Right atrium auricular region (tissue), 2 donors: ENCODE data around the gene RHBDL2. TPM values are rescaled to one million over a fixed set of nuclear protein-coding genes. Genes with fewer than 3 reads are reported as not detected.
"Not testable (repeated sequence)": the region's sequence is repeated elsewhere in the genome, so short reads cannot be mapped to it uniquely, and the experiment has no call there.

ENCODE experiments used
- DNase-seq: peaks from one replicate; pipeline ENCODE4 v3.0.0-alpha.2; 2019; ENCODE audit warnings: low spot score
- H3K27ac ChIP-seq, 2 donors: fragments of 200-600 bp; sonication (generic); 1 replicate in 1 of 2; 2 replicates in 1 of 2; pipeline ENCODE4 v1.5.1; 2016 to 2019
- H3K27me3 ChIP-seq, 2 donors: fragments of 200-600 bp; sonication (generic); one replicate each; pipeline versions ENCODE4 v1.5.1 to v1.6.0; 2017 to 2019
- H3K36me3 ChIP-seq: fragments of 200-600 bp; sonication (generic); one replicate; pipeline ENCODE4 v1.5.1; 2016
- H3K4me1 ChIP-seq, 2 donors: fragments of 200-600 bp; sonication (generic); one replicate each; pipeline versions ENCODE4 v1.5.1 to v1.6.0; 2017 to 2019
- H3K4me3 ChIP-seq, 2 donors: fragments of 200-600 bp; sonication (generic); 1 replicate in 1 of 2; 2 replicates in 1 of 2; pipeline ENCODE4 v1.5.1; 2017 to 2019; ENCODE audit warnings: mild to moderate bottlenecking in 1 of 2, moderate library complexity in 1 of 2
- H3K9me3 ChIP-seq, 2 donors: fragments of 200-600 bp; sonication (generic); one replicate each; pipeline ENCODE4 v1.5.1; 2019
- total RNA-seq, 2 donors: library from RNA; depleted of rRNA; stranded (reverse); fragments of >200 nt; gene quantifications; one replicate each; pipeline ENCODE4 v1.1.0, GENCODE V29; 2016
- TF ChIP-seq, protein P1 (sequence below), 2 donors: fragments of 200-600 bp; sonication (generic); IDR thresholded peaks; one replicate each; pipeline ENCODE4 v1.5.1; 2019; ENCODE audit warnings: antibody characterized with exemption in 2 of 2

Gene RHBDL2
- total RNA-seq, 2 donors from 2014 or later, result 0.31 TPM; not detected in 1

DNA sequence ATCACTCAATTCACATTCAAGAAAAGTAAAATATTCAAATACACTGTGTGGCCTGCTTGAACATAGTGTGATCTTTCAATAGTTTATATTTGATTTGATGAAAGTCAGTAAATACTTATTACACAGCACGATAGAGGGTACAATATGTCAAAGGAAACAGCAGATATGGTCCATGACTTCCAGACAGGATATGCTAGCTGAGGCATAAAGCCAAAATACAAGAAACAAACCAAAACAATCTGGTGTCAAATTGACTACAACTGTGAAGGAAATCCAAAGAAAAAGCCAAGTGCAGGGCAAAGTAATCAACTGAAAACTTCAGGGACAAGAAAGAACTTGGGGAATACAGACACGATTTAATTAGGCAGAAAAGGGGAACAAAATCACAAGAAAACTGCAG, 101.3 kb downstream of the RHBDL2 start:
- no peak for DNase-seq
- H3K27ac ChIP-seq, result no peak overlapping the region
- peaks cover 0 to 8% of the 10 kb centered on the region in 2 donors for H3K4me1 ChIP-seq
- H3K4me3 ChIP-seq, result no peak overlapping the region
- H3K27me3 ChIP-seq, result no peaks in the 10 kb centered on the region
- peaks cover 41% of the 10 kb centered on the region for H3K36me3 ChIP-seq
- no peaks in the 10 kb centered on the region for H3K9me3 ChIP-seq
- TF ChIP-seq, protein P1, sequence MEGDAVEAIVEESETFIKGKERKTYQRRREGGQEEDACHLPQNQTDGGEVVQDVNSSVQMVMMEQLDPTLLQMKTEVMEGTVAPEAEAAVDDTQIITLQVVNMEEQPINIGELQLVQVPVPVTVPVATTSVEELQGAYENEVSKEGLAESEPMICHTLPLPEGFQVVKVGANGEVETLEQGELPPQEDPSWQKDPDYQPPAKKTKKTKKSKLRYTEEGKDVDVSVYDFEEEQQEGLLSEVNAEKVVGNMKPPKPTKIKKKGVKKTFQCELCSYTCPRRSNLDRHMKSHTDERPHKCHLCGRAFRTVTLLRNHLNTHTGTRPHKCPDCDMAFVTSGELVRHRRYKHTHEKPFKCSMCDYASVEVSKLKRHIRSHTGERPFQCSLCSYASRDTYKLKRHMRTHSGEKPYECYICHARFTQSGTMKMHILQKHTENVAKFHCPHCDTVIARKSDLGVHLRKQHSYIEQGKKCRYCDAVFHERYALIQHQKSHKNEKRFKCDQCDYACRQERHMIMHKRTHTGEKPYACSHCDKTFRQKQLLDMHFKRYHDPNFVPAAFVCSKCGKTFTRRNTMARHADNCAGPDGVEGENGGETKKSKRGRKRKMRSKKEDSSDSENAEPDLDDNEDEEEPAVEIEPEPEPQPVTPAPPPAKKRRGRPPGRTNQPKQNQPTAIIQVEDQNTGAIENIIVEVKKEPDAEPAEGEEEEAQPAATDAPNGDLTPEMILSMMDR (IDR thresholded peaks at IDR 0.05), result no peak

DNA sequence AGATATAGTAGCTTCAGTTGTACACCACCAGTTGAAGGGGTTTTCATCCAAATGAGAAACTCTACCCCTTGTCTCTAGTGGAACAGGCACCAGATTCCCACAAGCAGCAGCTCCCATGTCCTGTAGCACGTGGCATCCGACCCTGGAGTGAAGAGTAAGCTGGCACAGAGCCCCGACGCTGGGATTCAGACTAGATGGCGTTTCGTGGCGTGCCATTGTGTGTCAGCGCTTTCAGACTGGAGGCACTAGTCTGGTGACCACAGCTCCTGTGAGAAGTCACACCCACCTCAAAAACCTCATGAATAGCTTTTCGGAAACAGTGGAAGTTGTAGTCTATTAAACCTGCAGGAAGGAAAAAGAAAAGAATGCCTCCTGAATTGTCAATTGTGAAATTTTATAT, 102.3 kb downstream of the RHBDL2 start:
- DNase-seq, result no peak
- H3K36me3 ChIP-seq, result peaks cover 32% of the 10 kb centered on the region
- no peak overlapping the region for H3K4me3 ChIP-seq
- H3K27me3 ChIP-seq, result no peaks in the 10 kb centered on the region
- H3K4me1 ChIP-seq, result peaks cover 0 to 8% of the 10 kb centered on the region in 2 donors
- TF ChIP-seq, protein P1 (IDR thresholded peaks at IDR 0.05), result no peak
- no peak overlapping the region for H3K27ac ChIP-seq
- H3K9me3 ChIP-seq, result no peaks in the 10 kb centered on the region

DNA sequence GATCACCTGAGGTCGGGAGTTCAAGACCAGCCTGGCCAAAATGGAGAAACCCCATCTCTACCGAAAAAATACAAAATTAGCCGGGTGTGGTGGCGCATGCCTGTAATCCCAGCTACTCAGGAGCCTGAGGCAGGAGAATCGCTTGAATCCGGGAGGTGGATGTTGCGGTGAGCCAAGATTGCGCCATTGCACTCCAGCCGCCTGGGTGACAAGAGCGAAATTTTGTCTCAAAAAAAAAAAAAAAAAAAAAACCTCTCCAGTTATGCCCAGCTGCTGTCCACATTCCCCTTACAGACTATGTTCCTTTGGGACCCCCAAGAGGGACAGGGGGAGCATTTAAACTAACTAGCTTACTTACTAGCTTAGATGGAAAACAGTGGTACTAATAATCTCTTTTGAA, 105.3 kb downstream of the RHBDL2 start:
- H3K27ac ChIP-seq, H3K9me3 ChIP-seq, H3K4me1 ChIP-seq, DNase-seq, H3K4me3 ChIP-seq, H3K27me3 ChIP-seq: not testable (repeated sequence)
- peaks cover 24% of the 10 kb centered on the region for H3K36me3 ChIP-seq

Other genes with a start within 250 kb of the RHBDL2 start
- gene RRAGC, start 82.1 kb downstream of the RHBDL2 start, total RNA-seq, result 10 to 100 TPM in 1 of 2 donors, 1 to 10 TPM in 1; 9.2 to 10.7 TPM
- gene MYCBP, start 68.5 kb downstream of the RHBDL2 start, total RNA-seq, result 1 to 10 TPM; 5.6 to 9.4 TPM
- not detected for gene GJA9, start 60.2 kb downstream of the RHBDL2 start, total RNA-seq
- gene AKIRIN1, start 49.4 kb upstream of the RHBDL2 start, total RNA-seq, result 10 to 100 TPM; 44.8 to 46.4 TPM
- gene NDUFS5, start 84.5 kb upstream of the RHBDL2 start, total RNA-seq, result 1,000 to 10,000 TPM; 1,281 to 1,828 TPM